ENCODE data around the gene SSTR5.

SSTR5 gene

GRCh38 chr16:1065469-1066128 is 6.9 kb upstream of the SSTR5 start:
- Histone ChIP-seq H3K4me3 (ENCODE audit: low read depth in 1 of 2, low read length in 2 of 2) (no peak overlapping the region), H4K20me1 (ENCODE audit: insufficient read depth, low read length) (peaks cover 10% of the 10 kb centered on the region; the same call in 1 of the 2 replicates), H3K27me3 (ENCODE audit: insufficient read depth, low read length, poor library complexity) (no peaks in the 10 kb centered on the region), H3K9ac (ENCODE audit: low read depth, low read length) (no peak overlapping the region), H2AFZ (ENCODE audit: low read depth, low read length) (no peak overlapping the region), H3K4me2 (ENCODE audit: insufficient read depth, low read length) (no peak overlapping the region), H3K79me2 (ENCODE audit: insufficient read depth, low read length) (no peaks in the 10 kb centered on the region), H3K36me3 (ENCODE audit: insufficient read depth, low read length) (no peaks in the 10 kb centered on the region), H3K4me1 (ENCODE audit: insufficient read depth, low read length) (no peaks in the 10 kb centered on the region), H3K9me3 (ENCODE audit: insufficient read depth, low read length, severe bottlenecking) (no peaks in the 10 kb centered on the region), H3K27ac (ENCODE audit: low read length) (no peak overlapping the region)
- ATAC-seq (ENCODE audit: insufficient read depth, low read depth) (no peak), DNase-seq (no peak)
- no peak for TF ChIP-seq CTCF (IDR thresholded peaks at IDR 0.05; ENCODE audit: borderline replicate concordance, extremely low read depth, low read length, poor library complexity, severe bottlenecking)
- TF ChIP-seq EZH2 (IDR thresholded peaks at IDR 0.05; ENCODE audit: borderline replicate concordance, low read depth, low read length, severe bottlenecking): no peak

GRCh38 chr16:1066584-1067172 is 5.9 kb upstream of the SSTR5 start:
- no peak for ATAC-seq (ENCODE audit: insufficient read depth, low read depth)
- H3K36me3 ChIP-seq (ENCODE audit: insufficient read depth, low read length): no peaks in the 10 kb centered on the region
- no peak overlapping the region for H3K4me2 ChIP-seq (ENCODE audit: insufficient read depth, low read length)
- no peak overlapping the region for H3K27ac ChIP-seq (ENCODE audit: low read length)
- no peaks in the 10 kb centered on the region for H3K4me1 ChIP-seq (ENCODE audit: insufficient read depth, low read length)
- H3K79me2 ChIP-seq (ENCODE audit: insufficient read depth, low read length): no peaks in the 10 kb centered on the region
- no peak overlapping the region for H3K4me3 ChIP-seq (ENCODE audit: low read depth in 1 of 2, low read length in 2 of 2)
- no peak for DNase-seq
- no peak for TF ChIP-seq CTCF (IDR thresholded peaks at IDR 0.05; ENCODE audit: borderline replicate concordance, extremely low read depth, low read length, poor library complexity, severe bottlenecking)
- H2AFZ ChIP-seq (ENCODE audit: low read depth, low read length): no peak overlapping the region
- peaks cover 10% of the 10 kb centered on the region; the same call in 1 of the 2 replicates for H4K20me1 ChIP-seq (ENCODE audit: insufficient read depth, low read length)
- H3K9ac ChIP-seq (ENCODE audit: low read depth, low read length): no peak overlapping the region
- no peaks in the 10 kb centered on the region for H3K9me3 ChIP-seq (ENCODE audit: insufficient read depth, low read length, severe bottlenecking)
- no peaks in the 10 kb centered on the region for H3K27me3 ChIP-seq (ENCODE audit: insufficient read depth, low read length, poor library complexity)

- Histone ChIP-seq H3K4me2 (ENCODE audit: insufficient read depth, low read length) (no peak overlapping the region), H2AFZ (ENCODE audit: low read depth, low read length) (no peak overlapping the region), H3K4me1 (ENCODE audit: insufficient read depth, low read length) (no peaks in the 10 kb centered on the region), H3K9me3 (ENCODE audit: insufficient read depth, low read length, severe bottlenecking) (no peaks in the 10 kb centered on the region), H4K20me1 (ENCODE audit: insufficient read depth, low read length) (peaks cover 10% of the 10 kb centered on the region; the same call in 1 of the 2 replicates), H3K27ac (ENCODE audit: low read length) (no peak overlapping the region), H3K4me3 (ENCODE audit: low read depth in 1 of 2, low read length in 2 of 2) (no peak overlapping the region), H3K9ac (ENCODE audit: low read depth, low read length) (no peak overlapping the region), H3K79me2 (ENCODE audit: insufficient read depth, low read length) (no peaks in the 10 kb centered on the region), H3K27me3 (ENCODE audit: insufficient read depth, low read length, poor library complexity) (no peaks in the 10 kb centered on the region), H3K36me3 (ENCODE audit: insufficient read depth, low read length) (no peaks in the 10 kb centered on the region)
- TF ChIP-seq CTCF (IDR thresholded peaks at IDR 0.05; ENCODE audit: borderline replicate concordance, extremely low read depth, low read length, poor library complexity, severe bottlenecking) (no peak), EZH2 (IDR thresholded peaks at IDR 0.05; ENCODE audit: borderline replicate concordance, low read depth, low read length, severe bottlenecking) (no peak)
- ATAC-seq (ENCODE audit: insufficient read depth, low read depth) (no peak), DNase-seq (no peak)
Observed at GRCh38 chr16:1067629-1068028, 4.9 kb upstream of the SSTR5 start.

Measured in DND-41 (cell line).